Measurements from ENCODE around the gene ZDHHC16.

- TF ChIP-seq CTCF (IDR thresholded peaks at IDR 0.05; ENCODE audit: low read length) (no peak), EZH2 (optimal IDR thresholded peaks at IDR 0.05; ENCODE audit: low read depth, low read length) (no peak), EZH2phosphoT487 (IDR thresholded peaks at IDR 0.05; ENCODE audit: low read length) (no peak)
Measured at GRCh38 chr10:97444212-97444611, 1.8 kb upstream of the ZDHHC16 start.

Data from MM.1S (cell line).